Pancreas (tissue), 10 donors: ENCODE data around the gene PCDH15. TPM values are rescaled to one million over a fixed set of nuclear protein-coding genes. Genes with fewer than 3 reads are reported as not detected.

Source experiments
- ATAC-seq, 4 donors: fragments of 200-7000 bp; cut with Tn5 transposase; one replicate each; pipeline versions ENCODE4 v1.8.0 to v1.9.1; 2020; ENCODE audit warnings: mild to moderate bottlenecking in 4 of 4, moderate library complexity in 4 of 4
- DNase-seq, 6 donors: peaks; one replicate each; pipeline ENCODE4 v3.0.0-alpha.2; 2020
- FAIRE-seq: peaks from 2 replicates; lab custom pipeline; 2012; peaks lifted over from hg19 to GRCh38; lab: Jason Lieb, UNC
- H3K27ac ChIP-seq, 4 donors: fragments of 200-600 bp; sonication (generic); 1 replicate in 3 of 4; 2 replicates in 1 of 4; pipeline versions ENCODE4 v1.5.0 to v1.8.0; 2020
- H3K27me3 ChIP-seq, 4 donors: fragments of 200-600 bp; one replicate each; pipeline ENCODE4 v1.8.0; 2021
- H3K36me3 ChIP-seq, 3 donors: fragments of 200-600 bp; sonication (generic) in 1 of 3; one replicate each; pipeline versions ENCODE4 v1.5.0 to v1.8.0; 2020 to 2021
- H3K4me1 ChIP-seq, 3 donors: fragments of 200-600 bp; one replicate each; pipeline ENCODE4 v1.8.0; 2021
- H3K4me3 ChIP-seq, 4 donors: fragments of 200-600 bp; sonication (generic) in 2 of 4; one replicate each; pipeline versions ENCODE4 v1.5.0 to v1.8.0; 2020 to 2021
- H3K9me3 ChIP-seq, 4 donors: fragments of 200-600 bp; one replicate each; pipeline ENCODE4 v1.8.0; 2021
- CTCF ChIP-seq, 4 donors: fragments of 200-600 bp; sonication (generic) in 3 of 4; IDR thresholded peaks; one replicate each; pipeline versions ENCODE4 v1.5.0 to v1.8.0; 2021; ENCODE audit warnings: antibody characterized with exemption in 4 of 4
- WGBS, 2 donors: extraction: QIAGEN DNeasy Blood & Tissue Kit; methylation state at CpG; one replicate each; pipeline ENCODE4 v1.1.7; 2013; 5-methylcytosine and 5-hydroxymethylcytosine counted together
- intact Hi-C, 3 donors: fragments of 100-400 bp; cut with DNase I; formaldehyde crosslinking; loops; one replicate each; pipeline versions ENCODE4 v1.11.1 to v1.14.2; 2022
- polyA plus RNA-seq, 2 donors: library from polyadenylated mRNA; stranded (reverse); fragments of 200-250 nt; gene quantifications; one replicate each; pipeline ENCODE4 v1.2.3, GENCODE V29; 2013
- total RNA-seq, 6 donors: library from RNA; stranded (reverse); fragmentation: NEBNext Ultra II Directional in 4 of 6; extraction: Animal tissue kit (Norgen Biotek cat#: 25700) in 4 of 6; gene quantifications; one replicate each; pipeline versions ENCODE4 v1.2.1 to v1.2.4, GENCODE V29; 2021 to 2023
- donor health status: healthy with polysubstance abuse.
- donor health status: DM: no; HTN: no; CAD: no; lungs with moderate emphysema.
- donor health status: DM: no; HTN: no; CAD: no.
- donor health status: control.
- donor health status: control.
- donor health status: Bipolar disorder and iron deficiency.
- donor health status: DM: yes; HTN: yes; CAD: no.
- donor health status: DM: no; HTN: no; CAD: no.
- donor health status: DM: no; HTN: no; CAD: no.
- donor health status: DM: yes; HTN: yes; CAD: no.

The PCDH15 gene
- total and polyA plus RNA-seq, 8 donors, result 0.31 TPM; not detected in 7

- no peak for DNase-seq
- Histone ChIP-seq H3K27me3 (no peaks in the 10 kb centered on the region), H3K4me1 (no peaks in the 10 kb centered on the region), H3K9me3 (no peaks in the 10 kb centered on the region), H3K27ac (no peak overlapping the region), H3K36me3 (no peaks in the 10 kb centered on the region), H3K4me3 (no peak overlapping the region)
- no peak for TF ChIP-seq CTCF (IDR thresholded peaks at IDR 0.05)
- 46 to 56% methylated on average over 6 of the region's 6 CpGs for WGBS, 2 donors
- no peak for ATAC-seq
- no peak for FAIRE-seq
- intact Hi-C loops, result no loop called here
Observed at GRCh38 chr10:54130394-54130793, 670.6 kb downstream of the PCDH15 start.

GRCh38 chr10:54125098-54125747, 675.8 kb downstream of the PCDH15 start:
- FAIRE-seq (no peak), DNase-seq (no peak), ATAC-seq (no peak)
- TF ChIP-seq CTCF (IDR thresholded peaks at IDR 0.05), result no peak
- no peak overlapping the region for H3K27ac ChIP-seq
- no peaks in the 10 kb centered on the region for H3K9me3 ChIP-seq
- WGBS, 2 donors, result 32 to 40% methylated on average over 3 of the region's 3 CpGs
- H3K36me3 ChIP-seq, result no peaks in the 10 kb centered on the region
- no peaks in the 10 kb centered on the region for H3K27me3 ChIP-seq
- no peak overlapping the region for H3K4me3 ChIP-seq
- H3K4me1 ChIP-seq, result no peaks in the 10 kb centered on the region
- intact Hi-C loops, result no loop called here

GRCh38 chr10:54124209-54124885, 676.7 kb downstream of the PCDH15 start:
- no peak for DNase-seq
- H3K9me3 ChIP-seq, result no peaks in the 10 kb centered on the region
- H3K27me3 ChIP-seq, result no peaks in the 10 kb centered on the region
- H3K4me3 ChIP-seq, result no peak overlapping the region
- H3K36me3 ChIP-seq, result no peaks in the 10 kb centered on the region
- WGBS, 2 donors, result 67 to 81% methylated on average over 6 of the region's 6 CpGs
- no peak for TF ChIP-seq CTCF (IDR thresholded peaks at IDR 0.05)
- intact Hi-C loops, result no loop called here
- no peak for FAIRE-seq
- no peaks in the 10 kb centered on the region for H3K4me1 ChIP-seq
- no peak overlapping the region for H3K27ac ChIP-seq
- no peak for ATAC-seq

GRCh38 chr10:54120806-54121205, 680.2 kb downstream of the PCDH15 start:
- H3K36me3 ChIP-seq, result no peaks in the 10 kb centered on the region
- DNase-seq (no peak), FAIRE-seq (no peak), ATAC-seq (no peak)
- no peaks in the 10 kb centered on the region for H3K9me3 ChIP-seq
- H3K27ac ChIP-seq, result no peak overlapping the region
- intact Hi-C loops, result no loop called here
- H3K27me3 ChIP-seq, result no peaks in the 10 kb centered on the region
- WGBS, 2 donors, result 34 to 47% methylated on average over 1 of the region's 1 CpG
- no peaks in the 10 kb centered on the region for H3K4me1 ChIP-seq
- no peak overlapping the region for H3K4me3 ChIP-seq
- TF ChIP-seq CTCF (IDR thresholded peaks at IDR 0.05), result no peak

GRCh38 chr10:54108961-54109360, 692.1 kb downstream of the PCDH15 start:
- Histone ChIP-seq H3K27ac (no peak overlapping the region), H3K4me1 (no peaks in the 10 kb centered on the region), H3K36me3 (no peaks in the 10 kb centered on the region), H3K4me3 (no peak overlapping the region), H3K9me3 (no peaks in the 10 kb centered on the region), H3K27me3 (no peaks in the 10 kb centered on the region)
- TF ChIP-seq CTCF (IDR thresholded peaks at IDR 0.05), result no peak
- FAIRE-seq (no peak), ATAC-seq (no peak), DNase-seq (no peak)
- whole genome bisulfite sequencing, 2 donors, result 51 to 64% methylated on average over 2 of the region's 2 CpGs
- intact Hi-C loops, result no loop called here
